NCI-H748 (cell line): ENCODE measurements around the gene APPBP2.

ENCODE experiments used
- DNase-seq: peaks from one replicate; lab custom pipeline; 2025; ENCODE audit not compliant: unreplicated experiment; lab: John Stamatoyannopoulos, UW

The APPBP2 gene

GRCh38 chr17:60401819-60402218, 124.2 kb downstream of the APPBP2 start:
- no peak for DNase-seq

GRCh38 chr17:60398227-60398959, 127.6 kb downstream of the APPBP2 start:
- DNase-seq, result no peak

GRCh38 chr17:60396412-60396811, 129.6 kb downstream of the APPBP2 start:
- DNase-seq, result no peak

GRCh38 chr17:60395508-60396065, 130.5 kb downstream of the APPBP2 start:
- DNase-seq, result no peak

- no peak for DNase-seq
Observed at GRCh38 chr17:60393840-60394723, 132.0 kb downstream of the APPBP2 start.
